ENCODE results near the gene EPHB6. TPM values are rescaled to one million over a fixed set of nuclear protein-coding genes. Genes with fewer than 3 reads are reported as not detected.

The EPHB6 gene
- total RNA-seq, 2 experiments from 2014 or later: 0.41 to 0.57 TPM

GRCh38 chr7:142813699-142814098 lies 41.2 kb upstream of the EPHB6 start:
- peak overlapping the region; percentile 57; the same call in 1 of the 2 replicates for H3K4me2 ChIP-seq (ENCODE audit: low read length)
- H3K9me2 ChIP-seq (ENCODE audit: insufficient read depth, low read length): no peaks in the 10 kb centered on the region; the same call in 1 of the 2 replicates
- peaks cover 50% of the 10 kb centered on the region for H3K4me1 ChIP-seq (ENCODE audit: insufficient read depth, low read length, poor library complexity, severe bottlenecking)
- ChIA-PET POLR2A (interaction anchor here (1.0 to 15.5 kb wide), 4 partner anchors 23 to 179 kb away, joined by 3 to 666 read pairs (median 30); no protein-coding TSS in a partner anchor), CTCF (ENCODE audit: unreplicated experiment) (interaction anchor here (0.5 to 4.9 kb wide), 5 partner anchors 20 to 273 kb away, joined by 3 to 67 read pairs (median 3); no protein-coding TSS in a partner anchor)
- no peak for TF ChIP-seq EZH2phosphoT487 (IDR thresholded peaks at IDR 0.05; ENCODE audit: borderline replicate concordance, low read depth, low read length)
- no peak for TF ChIP-seq CTCF (conservative IDR thresholded peaks at IDR 0.05; ENCODE audit: low read length)
- BruUV-seq (replicated peaks): no TSS peak
- no peak overlapping the region for H3K27ac ChIP-seq (ENCODE audit: low read depth, low read length, poor library complexity, severe bottlenecking)
- peak overlapping the region; percentile 8; the same call in 1 of the 2 replicates for H2AFZ ChIP-seq (ENCODE audit: low read length)
- no peak overlapping the region for H3K4me3 ChIP-seq (ENCODE audit: low read depth, low read length, poor library complexity, severe bottlenecking)
- intact Hi-C loops (cut with micrococcal nuclease; ENCODE audit: unreplicated experiment): no loop called here
- no peaks in the 10 kb centered on the region for H3K36me3 ChIP-seq (ENCODE audit: insufficient read depth, low read length)
- no peaks in the 10 kb centered on the region for H3K79me2 ChIP-seq (ENCODE audit: insufficient read depth, low read depth, low read length)
- H3K9me3 ChIP-seq (ENCODE audit: low read length): no peaks in the 10 kb centered on the region
- no peaks in the 10 kb centered on the region for H4K20me1 ChIP-seq (ENCODE audit: insufficient read depth, low read length)
- DNase-seq (ENCODE audit: low spot score): no peak

- CTCF ChIA-PET (ENCODE audit: unreplicated experiment): interaction anchor here (1.2 kb wide), 1 partner anchor 21 kb away, joined by 3 read pairs; no protein-coding TSS in a partner anchor
- no peak for DNase-seq (ENCODE audit: low spot score)
- Histone ChIP-seq H2AFZ (ENCODE audit: low read length) (no peak overlapping the region), H3K36me3 (ENCODE audit: insufficient read depth, low read length) (no peaks in the 10 kb centered on the region), H3K9me3 (ENCODE audit: low read length) (no peaks in the 10 kb centered on the region), H3K4me1 (ENCODE audit: insufficient read depth, low read length, poor library complexity, severe bottlenecking) (peaks cover 45% of the 10 kb centered on the region), H3K9me2 (ENCODE audit: insufficient read depth, low read length) (no peaks in the 10 kb centered on the region; the same call in 1 of the 2 replicates), H3K27ac (ENCODE audit: low read depth, low read length, poor library complexity, severe bottlenecking) (no peak overlapping the region), H3K79me2 (ENCODE audit: insufficient read depth, low read depth, low read length) (no peaks in the 10 kb centered on the region), H3K4me3 (ENCODE audit: low read depth, low read length, poor library complexity, severe bottlenecking) (no peak overlapping the region), H3K4me2 (ENCODE audit: low read length) (no peak overlapping the region), H4K20me1 (ENCODE audit: insufficient read depth, low read length) (no peaks in the 10 kb centered on the region)
- TF ChIP-seq EZH2phosphoT487 (IDR thresholded peaks at IDR 0.05; ENCODE audit: borderline replicate concordance, low read depth, low read length): no peak
- TF ChIP-seq CTCF (conservative IDR thresholded peaks at IDR 0.05; ENCODE audit: low read length): no peak
- intact Hi-C loops (cut with micrococcal nuclease; ENCODE audit: unreplicated experiment): no loop called here
- no TSS peak for BruUV-seq (replicated peaks)
- POLR2A ChIA-PET: interaction anchor here (1.0 to 15.5 kb wide), 3 partner anchors 23 to 176 kb away, joined by 3 to 666 read pairs (median 3); no protein-coding TSS in a partner anchor
These were observed 40.4 kb upstream of the EPHB6 start for GRCh38 chr7:142814451-142814850.

GRCh38 chr7:142815134-142815533 lies 39.7 kb upstream of the EPHB6 start:
- BruUV-seq (replicated peaks): no TSS peak
- no peaks in the 10 kb centered on the region for H3K79me2 ChIP-seq (ENCODE audit: insufficient read depth, low read depth, low read length)
- H3K36me3 ChIP-seq (ENCODE audit: insufficient read depth, low read length): no peaks in the 10 kb centered on the region
- no peaks in the 10 kb centered on the region for H4K20me1 ChIP-seq (ENCODE audit: insufficient read depth, low read length)
- H3K4me1 ChIP-seq (ENCODE audit: insufficient read depth, low read length, poor library complexity, severe bottlenecking): peaks cover 38% of the 10 kb centered on the region
- no peak overlapping the region for H2AFZ ChIP-seq (ENCODE audit: low read length)
- no peak overlapping the region for H3K4me2 ChIP-seq (ENCODE audit: low read length)
- no peak overlapping the region for H3K4me3 ChIP-seq (ENCODE audit: low read depth, low read length, poor library complexity, severe bottlenecking)
- no peak overlapping the region for H3K27ac ChIP-seq (ENCODE audit: low read depth, low read length, poor library complexity, severe bottlenecking)
- ChIA-PET CTCF (ENCODE audit: unreplicated experiment) (no interaction called here), POLR2A (interaction anchor here (1.1 to 15.5 kb wide), 2 partner anchors 24 to 159 kb away, joined by 3 to 666 read pairs; no protein-coding TSS in a partner anchor)
- intact Hi-C loops (cut with micrococcal nuclease; ENCODE audit: unreplicated experiment): no loop called here
- no peak for DNase-seq (ENCODE audit: low spot score)
- TF ChIP-seq EZH2phosphoT487 (IDR thresholded peaks at IDR 0.05; ENCODE audit: borderline replicate concordance, low read depth, low read length) (no peak), CTCF (conservative IDR thresholded peaks at IDR 0.05; ENCODE audit: low read length) (no peak)
- no peaks in the 10 kb centered on the region; the same call in 1 of the 2 replicates for H3K9me2 ChIP-seq (ENCODE audit: insufficient read depth, low read length)
- no peaks in the 10 kb centered on the region for H3K9me3 ChIP-seq (ENCODE audit: low read length)

All from OCI-LY7 (cell line).